DMS 273 treated with DMSO at 0.1 percent for 48 hours (cell line): ENCODE data around the gene TEX19.
"Not testable (repeated sequence)": the region's sequence is repeated elsewhere in the genome, so short reads cannot be mapped to it uniquely, and the experiment has no call there.

Experiments used
- DNase-seq: peaks from one replicate; lab custom pipeline; 2025; lab: John Stamatoyannopoulos, UW

The TEX19 gene

GRCh38 chr17:82377294-82377693, 18.2 kb downstream of the TEX19 start:
- not testable (repeated sequence) for DNase-seq

- DNase-seq: no peak
These were observed 19.1 kb downstream of the TEX19 start for GRCh38 chr17:82377924-82378740.

- DNase-seq: no peak
These were observed 19.6 kb downstream of the TEX19 start for GRCh38 chr17:82378741-82379021.

GRCh38 chr17:82380860-82381702, 22.0 kb downstream of the TEX19 start:
- DNase-seq: no peak

GRCh38 chr17:82381703-82382009, 22.6 kb downstream of the TEX19 start:
- DNase-seq: not testable (repeated sequence)

- not testable (repeated sequence) for DNase-seq
These were observed 23.3 kb downstream of the TEX19 start for GRCh38 chr17:82382220-82382932.

GRCh38 chr17:82382933-82383255, 23.8 kb downstream of the TEX19 start:
- DNase-seq: no peak

- DNase-seq: no peak
These were observed 24.4 kb downstream of the TEX19 start for GRCh38 chr17:82383411-82383810.

GRCh38 chr17:82384051-82384729, 25.1 kb downstream of the TEX19 start:
- no peak for DNase-seq

GRCh38 chr17:82384730-82385481, 25.9 kb downstream of the TEX19 start:
- DNase-seq: no peak

GRCh38 chr17:82385559-82386254, 26.7 kb downstream of the TEX19 start:
- no peak for DNase-seq

- DNase-seq: no peak
These were observed 27.3 kb downstream of the TEX19 start for GRCh38 chr17:82386255-82386831.

GRCh38 chr17:82386881-82387704, 28.0 kb downstream of the TEX19 start:
- no peak for DNase-seq

- no peak for DNase-seq
These were observed 28.7 kb downstream of the TEX19 start for GRCh38 chr17:82387705-82388106.

- DNase-seq: no peak
These were observed 29.3 kb downstream of the TEX19 start for GRCh38 chr17:82388223-82388921.

- DNase-seq: no peak
These were observed 29.9 kb downstream of the TEX19 start for GRCh38 chr17:82388922-82389283.

- DNase-seq: no peak
These were observed 30.3 kb downstream of the TEX19 start for GRCh38 chr17:82389379-82389778.

- no peak for DNase-seq
These were observed 31.2 kb downstream of the TEX19 start for GRCh38 chr17:82390015-82390859.
